Measurements from ENCODE around the gene COG6. TPM values are rescaled to one million over a fixed set of nuclear protein-coding genes. Genes with fewer than 3 reads are reported as not detected.

COG6 gene
- total RNA-seq (2016; rRNA removed; fragmentation: Illumina TruSeq; extraction: Trizol) (23.5 and 34.7 TPM in 2 replicates), polyA plus RNA-seq (2011; rRNA removed) (17.4 and 26.1 TPM in 2 replicates), polyA minus RNA-seq (2011; rRNA and poly(A)+ RNA removed; ENCODE audit: low replicate concordance) (5.1 and 18.3 TPM in 2 replicates), Bru-seq, nascent RNA (percentile 65 among the genes with signal in this experiment), BruChase-seq, experiment 1, labeled RNA remaining after a 6-hour chase (percentile 62 among the genes with signal in this experiment), BruChase-seq, experiment 2, labeled RNA remaining after a 2-hour chase (percentile 70 among the genes with signal in this experiment)
- 4.1 and 4.7 TPM in 2 replicates for total RNA-seq (2016; cell fraction: cytosol; rRNA removed; fragmentation: Illumina TruSeq; extraction: Trizol; ENCODE audit: low read depth)
- 21.9 and 30.5 TPM in 2 replicates for total RNA-seq (2016; cell fraction: insoluble cytoplasmic fraction; rRNA removed; fragmentation: Illumina TruSeq; extraction: Trizol)
- total RNA-seq (2016; cell fraction: membrane; rRNA removed; fragmentation: Illumina TruSeq; extraction: Trizol) = 5.7 and 6.7 TPM in 2 replicates
- total RNA-seq (2016; cell fraction: nucleus; rRNA removed; fragmentation: Illumina TruSeq; extraction: Trizol) = 46.8 and 49.6 TPM in 2 replicates
- 9.3 and 12.5 TPM in 2 replicates for polyA plus RNA-seq (2011; cell fraction: cytosol; rRNA removed)
- 13.1 and 27.1 TPM in 2 replicates for polyA plus RNA-seq (2011; cell fraction: nucleus; rRNA removed)
- 7.6 and 16.7 TPM in 2 replicates for polyA plus RNA-seq (2012)
- polyA plus RNA-seq (2016; cell fraction: cytosol; fragmentation: Illumina TruSeq; extraction: Trizol; ENCODE audit: low read depth) = 0.73 and 0.87 TPM in 2 replicates
- 22.0 and 24.0 TPM in 2 replicates for polyA plus RNA-seq (2016; cell fraction: insoluble cytoplasmic fraction; fragmentation: Illumina TruSeq; extraction: Trizol; ENCODE audit: low read depth)
- 2.4 and 2.5 TPM in 2 replicates for polyA plus RNA-seq (2016; cell fraction: membrane; fragmentation: Illumina TruSeq; extraction: Trizol; ENCODE audit: low read depth)
- polyA plus RNA-seq (2016; cell fraction: nucleus; fragmentation: Illumina TruSeq; extraction: Trizol; ENCODE audit: insufficient read depth, low read depth) = 23.2 and 24.7 TPM in 2 replicates
- polyA minus RNA-seq (2011; cell fraction: cytosol; rRNA and poly(A)+ RNA removed) = 34.5 and 43.9 TPM in 2 replicates
- polyA minus RNA-seq (2011; cell fraction: nucleus; rRNA and poly(A)+ RNA removed) = 75.1 and 77.6 TPM in 2 replicates
- long read RNA-seq, experiment 1, transcript COG6-204 (19 exons, 3,563 nt) = major isoform, 9 of 12 reads
- long read RNA-seq, experiment 1, partial matches to known transcripts = 2 of 12 reads
- long read RNA-seq, experiment 1, other reads (novel, unspliced or antisense) = 1 of 12 reads
- long read RNA-seq, experiment 2, partial matches to known transcripts = 14 of 16 reads
- long read RNA-seq, experiment 2, other reads (novel, unspliced or antisense) = 2 of 16 reads

- CTCF ChIA-PET (ENCODE audit: low intra/inter-chr PET ratio, low total read pairs) = no interaction called here
- ATAC-seq = peak; percentile 98
- Histone ChIP-seq H3K79me2 (ENCODE audit: insufficient read depth, low read length) (peaks cover 9% of the 10 kb centered on the region), H3K27me3 (ENCODE audit: control insufficient read depth in 1 of 2, insufficient read depth in 2 of 2, low read length in 2 of 2) (no peaks in the 10 kb centered on the region; a peak in 1 of 5 replicates), H4K20me1 (ENCODE audit: insufficient read depth, low read length) (no peaks in the 10 kb centered on the region), H3K4me3 (replicated peaks in 1 of 3; ENCODE audit: insufficient read depth in 1 of 3, low read depth in 2 of 3, low read length in 3 of 3) (peak within 1 kb of the TSS; percentile 84 to 94 (median 84)), H3K27ac (ENCODE audit: extremely low read length, insufficient read depth, low read length) (peak within 1 kb of the TSS; percentile 48), H3K4me2 (ENCODE audit: low read depth, low read length) (peak within 1 kb of the TSS; percentile 66), H3K9ac (ENCODE audit: insufficient read depth, low read depth, low read length) (peak within 1 kb of the TSS; percentile 80), H3K4me1 (ENCODE audit: insufficient read depth, low read length) (peaks cover 30% of the 10 kb centered on the region), H3K9me3 (ENCODE audit: low read length) (no peaks in the 10 kb centered on the region), H3K36me3 (replicated peaks in 1 of 2; ENCODE audit: control insufficient read depth in 1 of 2, insufficient read depth in 2 of 2, low read length in 2 of 2) (peaks cover 0 to 1% of the 10 kb centered on the region in 2 experiments; a peak in 2 of 5 replicates), H2AFZ (ENCODE audit: low read length) (peak within 1 kb of the TSS; percentile 89)
- in situ Hi-C loops (cut with HindIII; ENCODE audit: extremely low pct_ligation_motif_present, low pct_unique_long_range_greater_than_20kb) = no loop called here
- intact Hi-C loops (cut with micrococcal nuclease; ENCODE audit: unreplicated experiment) = loop anchor here (10.0 kb wide), 1 partner anchor 621 kb away; the partner anchor contains the start of genes NHLRC3 and PROSER1
- POLR2A ChIA-PET = interaction anchor here (0.6 kb wide), 1 partner anchor 607 kb away, joined by 3 read pairs; no protein-coding TSS in a partner anchor
- FAIRE-seq = no peak
- BruUV-seq (replicated peaks) = no TSS peak
- WGBS (ENCODE audit: low lambda C conversion rate) = under 1% methylated on average over 27 of the region's 59 CpGs
- DNase-seq (ENCODE audit: low spot score) = peak; percentile 73
- TF ChIP-seq SATB2 (CRISPR knock-in tag; IDR thresholded peaks at IDR 0.05) = peak; percentile 20; the same call in 1 of the 2 replicates
- TF ChIP-seq, protein P1, sequence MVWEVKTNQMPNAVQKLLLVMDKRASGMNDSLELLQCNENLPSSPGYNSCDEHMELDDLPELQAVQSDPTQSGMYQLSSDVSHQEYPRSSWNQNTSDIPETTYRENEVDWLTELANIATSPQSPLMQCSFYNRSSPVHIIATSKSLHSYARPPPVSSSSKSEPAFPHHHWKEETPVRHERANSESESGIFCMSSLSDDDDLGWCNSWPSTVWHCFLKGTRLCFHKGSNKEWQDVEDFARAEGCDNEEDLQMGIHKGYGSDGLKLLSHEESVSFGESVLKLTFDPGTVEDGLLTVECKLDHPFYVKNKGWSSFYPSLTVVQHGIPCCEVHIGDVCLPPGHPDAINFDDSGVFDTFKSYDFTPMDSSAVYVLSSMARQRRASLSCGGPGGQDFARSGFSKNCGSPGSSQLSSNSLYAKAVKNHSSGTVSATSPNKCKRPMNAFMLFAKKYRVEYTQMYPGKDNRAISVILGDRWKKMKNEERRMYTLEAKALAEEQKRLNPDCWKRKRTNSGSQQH (CRISPR knock-in tag; IDR thresholded peaks at IDR 0.05; ENCODE audit: low read depth) = 0 out of 2 replicates have a peak, but pooled peaks have one; percentile 35
- TF ChIP-seq MEIS1 (CRISPR knock-in tag; IDR thresholded peaks at IDR 0.05; ENCODE audit: borderline replicate concordance) = no peak; the same call in 1 of the 2 replicates
- TF ChIP-seq UBTF (CRISPR knock-in tag; IDR thresholded peaks at IDR 0.05) = peak; percentile 95
- TF ChIP-seq, protein P2, sequence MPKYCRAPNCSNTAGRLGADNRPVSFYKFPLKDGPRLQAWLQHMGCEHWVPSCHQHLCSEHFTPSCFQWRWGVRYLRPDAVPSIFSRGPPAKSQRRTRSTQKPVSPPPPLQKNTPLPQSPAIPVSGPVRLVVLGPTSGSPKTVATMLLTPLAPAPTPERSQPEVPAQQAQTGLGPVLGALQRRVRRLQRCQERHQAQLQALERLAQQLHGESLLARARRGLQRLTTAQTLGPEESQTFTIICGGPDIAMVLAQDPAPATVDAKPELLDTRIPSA (CRISPR knock-in tag; IDR thresholded peaks at IDR 0.05; ENCODE audit: borderline replicate concordance) = no peak
- TF ChIP-seq PRDM15 (CRISPR knock-in tag; IDR thresholded peaks at IDR 0.05) = no peak
- peak; percentile 57; the same call in 1 of the 2 replicates for TF ChIP-seq MXD4 (CRISPR knock-in tag; IDR thresholded peaks at IDR 0.05)
These were observed at the start of gene COG6 for GRCh38 chr13:39655569-39656324. COG6 (plus strand) TSS chr13:39655662; CDS start chr13:39655727, 65 bp downstream.

All from HepG2 (cell line).